GM23338 (cell line): ENCODE results near the gene SLC2A14.
"Not testable (repeated sequence)": the region's sequence is repeated elsewhere in the genome, so short reads cannot be mapped to it uniquely, and the experiment has no call there.

Experiments
- CREB1 ChIP-seq: fragments of 250-450 bp; sonication (Bioruptor Pico); IDR thresholded peaks from 2 replicates; pipeline ENCODE4 v1.5.0; 2020; ENCODE audit warnings: low read depth, mild to moderate bottlenecking, moderate library complexity
- EZH2 ChIP-seq: fragments of 200-600 bp; sonication (generic); IDR thresholded peaks from one replicate; pipeline ENCODE4 v1.8.0; 2017; ENCODE audit warnings: antibody characterized with exemption, mild to moderate bottlenecking, low read depth; ENCODE audit not compliant: unreplicated experiment
- EZH2phosphoT487 ChIP-seq: fragments of 200-600 bp; sonication (generic); IDR thresholded peaks from one replicate; pipeline ENCODE4 v1.8.1; 2018; ENCODE audit warnings: antibody characterized with exemption; ENCODE audit not compliant: unreplicated experiment
- JUNB ChIP-seq: IDR thresholded peaks from one replicate; pipeline ENCODE4 v1.6.1; 2016; ENCODE audit warnings: antibody characterized with exemption; ENCODE audit not compliant: unreplicated experiment
- NANOG ChIP-seq: IDR thresholded peaks from 2 replicates; pipeline ENCODE4 v1.6.1; 2016; ENCODE audit warnings: antibody characterized with exemption, borderline replicate concordance
- POLR2AphosphoS5 ChIP-seq: IDR thresholded peaks from 2 replicates; pipeline ENCODE4 v1.6.1; 2016; ENCODE audit warnings: antibody characterized with exemption, low read depth
- STAT1 ChIP-seq: IDR thresholded peaks from one replicate; pipeline ENCODE4 v1.6.1; 2016; ENCODE audit warnings: antibody characterized with exemption; ENCODE audit not compliant: unreplicated experiment
- ZNF114 ChIP-seq: fragments of 250-450 bp; sonication (Bioruptor Pico); IDR thresholded peaks from 2 replicates; pipeline ENCODE4 v1.5.0; 2020; ENCODE audit warnings: mild to moderate bottlenecking, moderate library complexity
- ZNF331 ChIP-seq: fragments of 250-450 bp; sonication (Bioruptor Pico); IDR thresholded peaks from 2 replicates; pipeline ENCODE4 v1.5.0; 2020; ENCODE audit warnings: low read depth, mild to moderate bottlenecking, moderate library complexity
- TF ChIP-seq, protein P1 (sequence below), 2 experiments: fragments of 200-600 bp in 1 of 2; sonication (generic) in 1 of 2; conservative IDR thresholded peaks; 2 replicates each; pipeline versions ENCODE4 v1.5.1 to v1.6.1; 2016 to 2017; ENCODE audit warnings: antibody characterized with exemption in 2 of 2, low read depth in 2 of 2, mild to moderate bottlenecking in 2 of 2, moderate library complexity in 1 of 2
- TF ChIP-seq, protein P2 (sequence below): IDR thresholded peaks from one replicate; pipeline ENCODE4 v1.6.1; 2018; ENCODE audit warnings: antibody characterized with exemption; ENCODE audit not compliant: unreplicated experiment
- TF ChIP-seq, protein P3 (sequence below): fragments of 250-450 bp; sonication (Bioruptor Pico); IDR thresholded peaks from 2 replicates; pipeline ENCODE4 v1.5.0; 2020; ENCODE audit warnings: mild to moderate bottlenecking, moderate library complexity

DNA sequence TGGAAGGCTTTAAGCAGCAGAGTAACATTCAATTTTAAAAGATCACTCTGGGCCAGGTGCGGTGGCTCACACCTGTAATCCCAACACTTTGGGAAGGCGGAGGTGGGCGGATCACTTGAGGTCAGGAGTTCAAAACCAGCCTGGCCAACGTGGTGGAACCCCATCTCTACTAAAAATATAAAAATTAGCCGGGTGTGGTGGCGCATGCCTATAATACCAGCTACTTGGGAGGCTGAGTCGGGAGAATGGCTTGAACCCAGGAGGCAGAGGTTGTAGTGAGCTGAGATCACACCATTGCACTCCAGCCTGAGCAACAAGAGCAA, 45.5 kb upstream of the SLC2A14 start:
- not testable (repeated sequence) for TF ChIP-seq STAT1; CREB1; EZH2; POLR2AphosphoS5; EZH2phosphoT487; ZNF331 (CRISPR knock-in tag); JUNB; NANOG; ZNF114 (CRISPR knock-in tag)
- TF ChIP-seq, protein P1, sequence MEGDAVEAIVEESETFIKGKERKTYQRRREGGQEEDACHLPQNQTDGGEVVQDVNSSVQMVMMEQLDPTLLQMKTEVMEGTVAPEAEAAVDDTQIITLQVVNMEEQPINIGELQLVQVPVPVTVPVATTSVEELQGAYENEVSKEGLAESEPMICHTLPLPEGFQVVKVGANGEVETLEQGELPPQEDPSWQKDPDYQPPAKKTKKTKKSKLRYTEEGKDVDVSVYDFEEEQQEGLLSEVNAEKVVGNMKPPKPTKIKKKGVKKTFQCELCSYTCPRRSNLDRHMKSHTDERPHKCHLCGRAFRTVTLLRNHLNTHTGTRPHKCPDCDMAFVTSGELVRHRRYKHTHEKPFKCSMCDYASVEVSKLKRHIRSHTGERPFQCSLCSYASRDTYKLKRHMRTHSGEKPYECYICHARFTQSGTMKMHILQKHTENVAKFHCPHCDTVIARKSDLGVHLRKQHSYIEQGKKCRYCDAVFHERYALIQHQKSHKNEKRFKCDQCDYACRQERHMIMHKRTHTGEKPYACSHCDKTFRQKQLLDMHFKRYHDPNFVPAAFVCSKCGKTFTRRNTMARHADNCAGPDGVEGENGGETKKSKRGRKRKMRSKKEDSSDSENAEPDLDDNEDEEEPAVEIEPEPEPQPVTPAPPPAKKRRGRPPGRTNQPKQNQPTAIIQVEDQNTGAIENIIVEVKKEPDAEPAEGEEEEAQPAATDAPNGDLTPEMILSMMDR (conservative IDR thresholded peaks at IDR 0.05; ENCODE audit: low read depth in 2 of 2), result not testable (repeated sequence)
- TF ChIP-seq, protein P2, sequence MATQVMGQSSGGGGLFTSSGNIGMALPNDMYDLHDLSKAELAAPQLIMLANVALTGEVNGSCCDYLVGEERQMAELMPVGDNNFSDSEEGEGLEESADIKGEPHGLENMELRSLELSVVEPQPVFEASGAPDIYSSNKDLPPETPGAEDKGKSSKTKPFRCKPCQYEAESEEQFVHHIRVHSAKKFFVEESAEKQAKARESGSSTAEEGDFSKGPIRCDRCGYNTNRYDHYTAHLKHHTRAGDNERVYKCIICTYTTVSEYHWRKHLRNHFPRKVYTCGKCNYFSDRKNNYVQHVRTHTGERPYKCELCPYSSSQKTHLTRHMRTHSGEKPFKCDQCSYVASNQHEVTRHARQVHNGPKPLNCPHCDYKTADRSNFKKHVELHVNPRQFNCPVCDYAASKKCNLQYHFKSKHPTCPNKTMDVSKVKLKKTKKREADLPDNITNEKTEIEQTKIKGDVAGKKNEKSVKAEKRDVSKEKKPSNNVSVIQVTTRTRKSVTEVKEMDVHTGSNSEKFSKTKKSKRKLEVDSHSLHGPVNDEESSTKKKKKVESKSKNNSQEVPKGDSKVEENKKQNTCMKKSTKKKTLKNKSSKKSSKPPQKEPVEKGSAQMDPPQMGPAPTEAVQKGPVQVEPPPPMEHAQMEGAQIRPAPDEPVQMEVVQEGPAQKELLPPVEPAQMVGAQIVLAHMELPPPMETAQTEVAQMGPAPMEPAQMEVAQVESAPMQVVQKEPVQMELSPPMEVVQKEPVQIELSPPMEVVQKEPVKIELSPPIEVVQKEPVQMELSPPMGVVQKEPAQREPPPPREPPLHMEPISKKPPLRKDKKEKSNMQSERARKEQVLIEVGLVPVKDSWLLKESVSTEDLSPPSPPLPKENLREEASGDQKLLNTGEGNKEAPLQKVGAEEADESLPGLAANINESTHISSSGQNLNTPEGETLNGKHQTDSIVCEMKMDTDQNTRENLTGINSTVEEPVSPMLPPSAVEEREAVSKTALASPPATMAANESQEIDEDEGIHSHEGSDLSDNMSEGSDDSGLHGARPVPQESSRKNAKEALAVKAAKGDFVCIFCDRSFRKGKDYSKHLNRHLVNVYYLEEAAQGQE, result not testable (repeated sequence)
- TF ChIP-seq, protein P3, sequence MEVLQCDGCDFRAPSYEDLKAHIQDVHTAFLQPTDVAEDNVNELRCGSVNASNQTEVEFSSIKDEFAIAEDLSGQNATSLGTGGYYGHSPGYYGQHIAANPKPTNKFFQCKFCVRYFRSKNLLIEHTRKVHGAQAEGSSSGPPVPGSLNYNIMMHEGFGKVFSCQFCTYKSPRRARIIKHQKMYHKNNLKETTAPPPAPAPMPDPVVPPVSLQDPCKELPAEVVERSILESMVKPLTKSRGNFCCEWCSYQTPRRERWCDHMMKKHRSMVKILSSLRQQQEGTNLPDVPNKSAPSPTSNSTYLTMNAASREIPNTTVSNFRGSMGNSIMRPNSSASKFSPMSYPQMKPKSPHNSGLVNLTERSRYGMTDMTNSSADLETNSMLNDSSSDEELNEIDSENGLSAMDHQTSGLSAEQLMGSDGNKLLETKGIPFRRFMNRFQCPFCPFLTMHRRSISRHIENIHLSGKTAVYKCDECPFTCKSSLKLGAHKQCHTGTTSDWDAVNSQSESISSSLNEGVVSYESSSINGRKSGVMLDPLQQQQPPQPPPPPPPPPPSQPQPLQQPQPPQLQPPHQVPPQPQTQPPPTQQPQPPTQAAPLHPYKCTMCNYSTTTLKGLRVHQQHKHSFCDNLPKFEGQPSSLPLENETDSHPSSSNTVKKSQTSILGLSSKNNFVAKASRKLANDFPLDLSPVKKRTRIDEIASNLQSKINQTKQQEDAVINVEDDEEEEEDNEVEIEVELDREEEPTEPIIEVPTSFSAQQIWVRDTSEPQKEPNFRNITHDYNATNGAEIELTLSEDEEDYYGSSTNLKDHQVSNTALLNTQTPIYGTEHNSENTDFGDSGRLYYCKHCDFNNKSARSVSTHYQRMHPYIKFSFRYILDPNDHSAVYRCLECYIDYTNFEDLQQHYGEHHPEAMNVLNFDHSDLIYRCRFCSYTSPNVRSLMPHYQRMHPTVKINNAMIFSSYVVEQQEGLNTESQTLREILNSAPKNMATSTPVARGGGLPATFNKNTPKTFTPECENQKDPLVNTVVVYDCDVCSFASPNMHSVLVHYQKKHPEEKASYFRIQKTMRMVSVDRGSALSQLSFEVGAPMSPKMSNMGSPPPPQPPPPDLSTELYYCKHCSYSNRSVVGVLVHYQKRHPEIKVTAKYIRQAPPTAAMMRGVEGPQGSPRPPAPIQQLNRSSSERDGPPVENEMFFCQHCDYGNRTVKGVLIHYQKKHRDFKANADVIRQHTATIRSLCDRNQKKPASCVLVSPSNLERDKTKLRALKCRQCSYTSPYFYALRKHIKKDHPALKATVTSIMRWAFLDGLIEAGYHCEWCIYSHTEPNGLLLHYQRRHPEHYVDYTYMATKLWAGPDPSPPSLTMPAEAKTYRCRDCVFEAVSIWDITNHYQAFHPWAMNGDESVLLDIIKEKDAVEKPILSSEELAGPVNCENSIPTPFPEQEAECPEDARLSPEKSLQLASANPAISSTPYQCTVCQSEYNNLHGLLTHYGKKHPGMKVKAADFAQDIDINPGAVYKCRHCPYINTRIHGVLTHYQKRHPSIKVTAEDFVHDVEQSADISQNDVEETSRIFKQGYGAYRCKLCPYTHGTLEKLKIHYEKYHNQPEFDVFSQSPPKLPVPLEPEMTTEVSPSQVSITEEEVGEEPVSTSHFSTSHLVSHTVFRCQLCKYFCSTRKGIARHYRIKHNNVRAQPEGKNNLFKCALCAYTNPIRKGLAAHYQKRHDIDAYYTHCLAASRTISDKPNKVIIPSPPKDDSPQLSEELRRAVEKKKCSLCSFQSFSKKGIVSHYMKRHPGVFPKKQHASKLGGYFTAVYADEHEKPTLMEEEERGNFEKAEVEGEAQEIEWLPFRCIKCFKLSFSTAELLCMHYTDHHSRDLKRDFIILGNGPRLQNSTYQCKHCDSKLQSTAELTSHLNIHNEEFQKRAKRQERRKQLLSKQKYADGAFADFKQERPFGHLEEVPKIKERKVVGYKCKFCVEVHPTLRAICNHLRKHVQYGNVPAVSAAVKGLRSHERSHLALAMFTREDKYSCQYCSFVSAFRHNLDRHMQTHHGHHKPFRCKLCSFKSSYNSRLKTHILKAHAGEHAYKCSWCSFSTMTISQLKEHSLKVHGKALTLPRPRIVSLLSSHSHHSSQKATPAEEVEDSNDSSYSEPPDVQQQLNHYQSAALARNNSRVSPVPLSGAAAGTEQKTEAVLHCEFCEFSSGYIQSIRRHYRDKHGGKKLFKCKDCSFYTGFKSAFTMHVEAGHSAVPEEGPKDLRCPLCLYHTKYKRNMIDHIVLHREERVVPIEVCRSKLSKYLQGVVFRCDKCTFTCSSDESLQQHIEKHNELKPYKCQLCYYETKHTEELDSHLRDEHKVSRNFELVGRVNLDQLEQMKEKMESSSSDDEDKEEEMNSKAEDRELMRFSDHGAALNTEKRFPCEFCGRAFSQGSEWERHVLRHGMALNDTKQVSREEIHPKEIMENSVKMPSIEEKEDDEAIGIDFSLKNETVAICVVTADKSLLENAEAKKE (CRISPR knock-in tag), result not testable (repeated sequence)
